DOHH2 (cell line): Measurements from ENCODE around the gene EPB41L1.

Experiments
- EZH2phosphoT487 ChIP-seq: fragments of 200-600 bp; sonication (generic); IDR thresholded peaks from 2 replicates; pipeline ENCODE4 v1.6.1; 2017; ENCODE audit warnings: borderline replicate concordance, mild to moderate bottlenecking, antibody characterized with exemption, low read length, moderate library complexity, mixed read lengths
- TF ChIP-seq, protein P1 (sequence below): fragments of 200-600 bp; sonication (generic); IDR thresholded peaks from one replicate; pipeline ENCODE4 v1.5.1; 2014; ENCODE audit warnings: antibody characterized with exemption, mild to moderate bottlenecking, low read depth, low read length; ENCODE audit not compliant: poor library complexity, severe bottlenecking

DNA sequence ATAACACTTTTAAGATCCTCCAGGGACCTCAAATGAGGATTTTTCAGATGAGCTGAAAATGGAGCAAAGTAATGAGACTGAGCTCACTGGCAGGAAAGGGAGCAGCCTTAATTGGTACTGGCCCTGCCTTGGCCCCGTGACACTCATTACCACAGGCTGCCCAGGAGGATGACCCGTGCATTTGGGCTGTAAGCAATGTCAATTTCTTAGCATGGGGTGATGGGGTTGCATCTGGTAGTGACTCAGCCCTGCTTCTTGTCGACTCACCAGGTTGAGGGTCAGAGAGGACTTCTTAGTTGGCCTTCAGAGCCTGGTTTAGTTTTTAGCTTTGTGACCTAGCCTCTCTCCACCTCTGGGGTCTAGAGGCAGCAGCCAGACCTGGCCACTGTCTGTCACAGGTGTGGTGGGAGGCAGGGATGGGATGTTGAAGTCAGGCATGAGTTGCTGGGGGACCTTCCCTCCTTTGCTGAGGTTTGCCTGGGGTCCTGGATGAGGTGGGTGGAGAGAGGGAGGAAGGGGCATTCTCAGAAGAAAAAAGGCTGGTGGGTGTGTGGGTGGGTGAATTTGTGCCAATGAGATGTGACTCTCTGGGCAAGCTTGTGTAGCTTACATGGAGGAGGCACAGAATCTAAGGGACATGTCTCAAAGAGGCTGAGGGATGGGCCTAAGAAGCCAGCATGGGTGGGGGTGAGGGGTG is 25.9 kb upstream of the EPB41L1 start:
- TF ChIP-seq, protein P1, sequence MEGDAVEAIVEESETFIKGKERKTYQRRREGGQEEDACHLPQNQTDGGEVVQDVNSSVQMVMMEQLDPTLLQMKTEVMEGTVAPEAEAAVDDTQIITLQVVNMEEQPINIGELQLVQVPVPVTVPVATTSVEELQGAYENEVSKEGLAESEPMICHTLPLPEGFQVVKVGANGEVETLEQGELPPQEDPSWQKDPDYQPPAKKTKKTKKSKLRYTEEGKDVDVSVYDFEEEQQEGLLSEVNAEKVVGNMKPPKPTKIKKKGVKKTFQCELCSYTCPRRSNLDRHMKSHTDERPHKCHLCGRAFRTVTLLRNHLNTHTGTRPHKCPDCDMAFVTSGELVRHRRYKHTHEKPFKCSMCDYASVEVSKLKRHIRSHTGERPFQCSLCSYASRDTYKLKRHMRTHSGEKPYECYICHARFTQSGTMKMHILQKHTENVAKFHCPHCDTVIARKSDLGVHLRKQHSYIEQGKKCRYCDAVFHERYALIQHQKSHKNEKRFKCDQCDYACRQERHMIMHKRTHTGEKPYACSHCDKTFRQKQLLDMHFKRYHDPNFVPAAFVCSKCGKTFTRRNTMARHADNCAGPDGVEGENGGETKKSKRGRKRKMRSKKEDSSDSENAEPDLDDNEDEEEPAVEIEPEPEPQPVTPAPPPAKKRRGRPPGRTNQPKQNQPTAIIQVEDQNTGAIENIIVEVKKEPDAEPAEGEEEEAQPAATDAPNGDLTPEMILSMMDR, result no peak
- TF ChIP-seq EZH2phosphoT487, result no peak
